Neutrophil (primary cell): ENCODE measurements around the gene SLX4IP.
A peak's percentile ranks its signal among the peaks of the same experiment; 100 is the strongest.

Experiments used
- H3K27ac ChIP-seq: fragments of 200-600 bp; sonication (generic); 2 replicates; pipeline ENCODE4 v1.5.1; 2016; ENCODE audit warnings: mild to moderate bottlenecking, moderate library complexity
- H3K27me3 ChIP-seq: fragments of 200-600 bp; sonication (generic); 2 replicates; pipeline ENCODE4 v1.6.0; 2016; ENCODE audit warnings: mild to moderate bottlenecking
- H3K36me3 ChIP-seq: fragments of 200-600 bp; sonication (generic); 2 replicates; pipeline ENCODE4 v1.5.1; 2017
- H3K4me1 ChIP-seq, 2 experiments: fragments of 200-600 bp in 1 of 2; sonication (generic) in 1 of 2; 1 replicate in 1 of 2; 2 replicates in 1 of 2; pipeline versions ENCODE4 v1.5.1 to v1.6.1; 2013 to 2016; ENCODE audit warnings: low read depth in 1 of 2, low read length in 1 of 2, mild to moderate bottlenecking in 1 of 2, moderate library complexity in 1 of 2; ENCODE audit not compliant: control insufficient read depth in 1 of 2, insufficient read depth in 1 of 2
- H3K4me3 ChIP-seq, 2 experiments: fragments of 200-600 bp in 1 of 2; sonication (generic) in 1 of 2; 1 replicate in 1 of 2; 2 replicates in 1 of 2; pipeline ENCODE4 v1.5.1; 2013 to 2016; ENCODE audit warnings: low read depth in 1 of 2, low read length in 1 of 2, mild to moderate bottlenecking in 1 of 2, moderate library complexity in 1 of 2
- H3K9me3 ChIP-seq: fragments of 200-600 bp; sonication (generic); 2 replicates; pipeline ENCODE4 v1.5.1; 2016
- CTCF ChIP-seq: fragments of 200-600 bp; sonication (generic); IDR thresholded peaks from 2 replicates; pipeline ENCODE4 v1.5.1; 2016; ENCODE audit warnings: antibody characterized with exemption

Gene SLX4IP

GRCh38 chr20:10468340-10468845 is 33.3 kb downstream of the SLX4IP start:
- H3K27me3 ChIP-seq, result no peaks in the 10 kb centered on the region
- H3K36me3 ChIP-seq, result no peaks in the 10 kb centered on the region
- no peaks in the 10 kb centered on the region for H3K9me3 ChIP-seq
- H3K4me3 ChIP-seq, result no peak overlapping the region
- no peak overlapping the region for H3K27ac ChIP-seq
- peaks cover 22 to 29% of the 10 kb centered on the region in 2 experiments for H3K4me1 ChIP-seq
- TF ChIP-seq CTCF, result no peak

- no peak overlapping the region for H3K27ac ChIP-seq
These were observed 34.0 kb downstream of the SLX4IP start for GRCh38 chr20:10469056-10469455.

GRCh38 chr20:10469599-10469998 is 34.5 kb downstream of the SLX4IP start:
- TF ChIP-seq CTCF, result peak; percentile 53
- Histone ChIP-seq H3K27me3 (no peaks in the 10 kb centered on the region), H3K27ac (peak overlapping the region; percentile 59), H3K4me3 (no peak overlapping the region), H3K9me3 (no peaks in the 10 kb centered on the region), H3K4me1 (peaks cover 22 to 28% of the 10 kb centered on the region in 2 experiments), H3K36me3 (no peaks in the 10 kb centered on the region)

More at GRCh38 chr20:10469056-10469455, 34.0 kb downstream of the SLX4IP start:
- Histone ChIP-seq H3K36me3 (no peaks in the 10 kb centered on the region), H3K27me3 (no peaks in the 10 kb centered on the region), H3K9me3 (no peaks in the 10 kb centered on the region), H3K4me1 (peaks cover 20 to 26% of the 10 kb centered on the region in 2 experiments), H3K4me3 (no peak overlapping the region)
- TF ChIP-seq CTCF, result no peak

GRCh38 chr20:10470276-10470675 is 35.2 kb downstream of the SLX4IP start:
- Histone ChIP-seq H3K27me3 (no peaks in the 10 kb centered on the region), H3K4me1 (peaks cover 28 to 35% of the 10 kb centered on the region in 2 experiments), H3K27ac (peak overlapping the region; percentile 59), H3K36me3 (no peaks in the 10 kb centered on the region), H3K9me3 (no peaks in the 10 kb centered on the region), H3K4me3 (no peak overlapping the region)
- no peak for TF ChIP-seq CTCF

GRCh38 chr20:10472871-10473270 is 37.8 kb downstream of the SLX4IP start:
- H3K27ac ChIP-seq, result no peak overlapping the region
- no peaks in the 10 kb centered on the region for H3K27me3 ChIP-seq
- no peak overlapping the region for H3K4me3 ChIP-seq
- no peak for TF ChIP-seq CTCF
- no peaks in the 10 kb centered on the region for H3K9me3 ChIP-seq
- H3K4me1 ChIP-seq, result peaks cover 43 to 51% of the 10 kb centered on the region in 2 experiments
- H3K36me3 ChIP-seq, result no peaks in the 10 kb centered on the region
